Left ventricle myocardium inferior (tissue), 1 donor: Measurements from ENCODE around the gene DNAH2. TPM values are rescaled to one million over a fixed set of nuclear protein-coding genes. Genes with fewer than 3 reads are reported as not detected.
A peak's percentile ranks its signal among the peaks of the same experiment; 100 is the strongest.

Source experiments
- DNase-seq: peaks from one replicate; pipeline ENCODE4 v3.0.0-alpha.2; 2020
- H3K27ac ChIP-seq: fragments of 200-600 bp; replicated peaks from 2 replicates; pipeline ENCODE4 v1.8.0; 2021
- H3K27me3 ChIP-seq: fragments of 200-600 bp; 2 replicates; pipeline ENCODE4 v1.8.0; 2021; ENCODE audit warnings: low read depth
- H3K36me3 ChIP-seq: fragments of 200-600 bp; 2 replicates; pipeline ENCODE4 v1.8.0; 2021
- H3K4me1 ChIP-seq: fragments of 200-600 bp; 2 replicates; pipeline ENCODE4 v1.8.0; 2021
- H3K4me3 ChIP-seq: fragments of 200-600 bp; 2 replicates; pipeline ENCODE4 v1.8.0; 2021; ENCODE audit warnings: mild to moderate bottlenecking, moderate library complexity
- H3K9me3 ChIP-seq: fragments of 200-600 bp; replicated peaks from 2 replicates; pipeline ENCODE4 v1.8.0; 2021
- CTCF ChIP-seq: fragments of 200-600 bp; IDR thresholded peaks from 2 replicates; pipeline ENCODE4 v1.8.0; 2021; ENCODE audit warnings: antibody characterized with exemption, mild to moderate bottlenecking, borderline replicate concordance
- intact Hi-C: fragments of 100-400 bp; cut with micrococcal nuclease; formaldehyde crosslinking; loops from one replicate; pipeline ENCODE4 v1.11.0; 2022
- total RNA-seq: library from RNA; stranded (reverse); fragmentation: NEBNext Ultra II Directional; extraction: Animal tissue kit (Norgen Biotek cat#: 25700); gene quantifications from one replicate; pipeline ENCODE4 v1.2.1, GENCODE V29; 2021
- donor health status: DM: no; HTN: yes; CAD: no; lungs with severe emphysema.

The DNAH2 gene
- total RNA-seq, 1 donor from 2014 or later = 0.33 TPM

GRCh38 chr17:7677388-7678067 is 40.0 kb upstream of the DNAH2 start:
- no peak for DNase-seq

GRCh38 chr17:7684851-7685532 is 32.6 kb upstream of the DNAH2 start:
- peaks cover 53% of the 10 kb centered on the region for H3K4me1 ChIP-seq
- no peak for DNase-seq
- no peaks in the 10 kb centered on the region for H3K9me3 ChIP-seq
- no peak for TF ChIP-seq CTCF
- H3K27me3 ChIP-seq = no peaks in the 10 kb centered on the region
- peak overlapping the region; percentile 99 for H3K27ac ChIP-seq
- no peaks in the 10 kb centered on the region for H3K36me3 ChIP-seq
- intact Hi-C loops = loop anchor here (5.0 kb wide), 1 partner anchor 53 kb away; the partner anchor contains the start of gene SHBG
- peak overlapping the region; percentile 95 for H3K4me3 ChIP-seq

More at GRCh38 chr17:7677388-7678067, 40.0 kb upstream of the DNAH2 start:
- H3K27me3 ChIP-seq = no peaks in the 10 kb centered on the region
- intact Hi-C loops = no loop called here
- TF ChIP-seq CTCF = no peak
- H3K9me3 ChIP-seq = peaks cover 10% of the 10 kb centered on the region
- peaks cover 36% of the 10 kb centered on the region for H3K36me3 ChIP-seq
- H3K27ac ChIP-seq = no peak overlapping the region
- no peak overlapping the region for H3K4me3 ChIP-seq
- no peaks in the 10 kb centered on the region for H3K4me1 ChIP-seq

- DNase-seq = peak; percentile 92
- peak overlapping the region; percentile 99 for H3K27ac ChIP-seq
- intact Hi-C loops = loop anchor here (5.0 kb wide), 1 partner anchor 53 kb away; the partner anchor contains the start of gene SHBG
- peaks cover 53% of the 10 kb centered on the region for H3K4me1 ChIP-seq
- peak overlapping the region; percentile 95 for H3K4me3 ChIP-seq
- H3K27me3 ChIP-seq = no peaks in the 10 kb centered on the region
- H3K36me3 ChIP-seq = peaks cover 5% of the 10 kb centered on the region
- TF ChIP-seq CTCF = no peak
- H3K9me3 ChIP-seq = no peaks in the 10 kb centered on the region
Measured at GRCh38 chr17:7685533-7686221, 31.9 kb upstream of the DNAH2 start.

- DNase-seq = peak; percentile 76
Measured at GRCh38 chr17:7686222-7687071, 31.1 kb upstream of the DNAH2 start.

More at GRCh38 chr17:7686222-7687071, 31.1 kb upstream of the DNAH2 start:
- H3K9me3 ChIP-seq = no peaks in the 10 kb centered on the region
- intact Hi-C loops = loop anchor here (5.0 kb wide), 1 partner anchor 54 kb away; the partner anchor contains the start of gene SHBG
- H3K27me3 ChIP-seq = no peaks in the 10 kb centered on the region
- peaks cover 6% of the 10 kb centered on the region for H3K36me3 ChIP-seq
- H3K4me1 ChIP-seq = peaks cover 53% of the 10 kb centered on the region
- TF ChIP-seq CTCF = no peak
- H3K27ac ChIP-seq = peak overlapping the region; percentile 99
- peak overlapping the region; percentile 95 for H3K4me3 ChIP-seq
